ENCODE measurements around the gene KBTBD3.
"Not testable (repeated sequence)": the region's sequence is repeated elsewhere in the genome, so short reads cannot be mapped to it uniquely, and the experiment has no call there.

Gene KBTBD3

DNA sequence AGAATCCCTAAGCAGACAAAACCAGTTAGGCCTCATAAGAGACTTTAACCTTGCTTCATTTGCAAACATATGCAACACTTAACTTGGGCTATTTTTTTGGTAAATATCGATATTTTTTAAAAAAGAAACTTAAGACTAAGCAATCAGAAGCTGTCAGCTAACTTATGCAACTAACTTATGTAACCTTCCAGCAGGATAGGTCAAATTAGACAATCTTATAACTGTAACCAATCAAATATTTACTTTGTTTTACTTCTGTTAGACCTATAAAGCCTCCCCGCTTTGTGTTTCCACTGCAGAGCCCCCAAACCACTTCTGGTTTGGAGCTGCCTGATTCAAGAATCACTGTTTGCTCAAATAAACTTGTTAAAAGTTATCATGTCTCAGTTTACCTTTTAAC is 63.1 kb downstream of the KBTBD3 start:
- H3K79me2 ChIP-seq (ENCODE audit: control insufficient read depth, insufficient read depth, low read length, poor library complexity) = no peaks in the 10 kb centered on the region
- no peak overlapping the region for H3K4ac ChIP-seq (ENCODE audit: low read depth, low read length)
- H2BK12ac ChIP-seq (ENCODE audit: low read length) = no peak overlapping the region
- H4K8ac ChIP-seq (ENCODE audit: low read depth, low read length) = no peak overlapping the region
- DNase-seq = no peak
- H3K4me1 ChIP-seq (ENCODE audit: control insufficient read depth in 1 of 2, insufficient read depth in 2 of 2, low read length in 2 of 2) = no peaks in the 10 kb centered on the region
- peaks cover 3 to 9% of the 10 kb centered on the region in 2 experiments for H3K36me3 ChIP-seq (ENCODE audit: control insufficient read depth in 1 of 2, insufficient read depth in 2 of 2, low read length in 2 of 2)
- H4K12ac ChIP-seq (ENCODE audit: low read depth, low read length) = no peak overlapping the region
- no peak overlapping the region for H3K4me2 ChIP-seq (ENCODE audit: low read length)
- H3K27ac ChIP-seq (ENCODE audit: low read depth, low read length) = no peak overlapping the region
- H3K18ac ChIP-seq (ENCODE audit: low read length) = no peak overlapping the region
- H3K14ac ChIP-seq (ENCODE audit: low read length) = no peak overlapping the region
- no peak overlapping the region for H2AFZ ChIP-seq (ENCODE audit: insufficient read depth, low read length, poor library complexity)
- no CpG with 5 or more reads among the region's 2 CpGs for WGBS (ENCODE audit: extremely low coverage, insufficient coverage, insufficient read length)
- no peaks in the 10 kb centered on the region for H3K9me3 ChIP-seq (ENCODE audit: insufficient read depth, low read depth, low read length)
- no peaks in the 10 kb centered on the region for H3K27me3 ChIP-seq (ENCODE audit: insufficient read depth, low read length)
- no peak overlapping the region for H2AK5ac ChIP-seq (ENCODE audit: low read length)
- no peak overlapping the region for H2BK5ac ChIP-seq (ENCODE audit: low read depth, low read length, poor library complexity)
- no peak overlapping the region for H3K9ac ChIP-seq (ENCODE audit: low read length)
- H4K91ac ChIP-seq (ENCODE audit: low read depth, low read length) = no peak overlapping the region
- no peak overlapping the region for H3K23ac ChIP-seq (ENCODE audit: low read length)
- no peaks in the 10 kb centered on the region for H3K79me1 ChIP-seq (ENCODE audit: low read length)
- no peak overlapping the region for H2BK120ac ChIP-seq (ENCODE audit: insufficient read depth, low read length, poor library complexity)
- H3K4me3 ChIP-seq (ENCODE audit: low read depth, low read length) = no peak overlapping the region

DNA sequence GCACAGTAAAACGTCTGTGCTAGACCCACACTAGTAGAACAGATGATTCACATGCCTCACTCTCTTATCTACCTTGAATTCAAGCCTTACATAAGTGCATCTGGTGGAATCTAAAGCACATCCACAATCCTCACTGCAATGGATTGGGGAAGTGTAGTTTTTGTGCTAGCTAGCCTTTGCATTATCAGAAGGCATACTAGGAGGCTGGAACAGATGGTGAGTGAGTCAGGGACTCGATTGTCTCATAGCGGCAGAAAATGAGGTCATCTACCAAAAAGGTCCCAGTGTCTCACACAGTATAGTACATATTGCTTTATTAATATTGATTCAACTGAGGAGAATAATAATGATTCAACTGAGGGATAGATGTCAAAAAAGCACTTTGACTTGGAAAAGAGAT is 64.4 kb downstream of the KBTBD3 start:
- Histone ChIP-seq H3K4ac (ENCODE audit: low read depth, low read length) (no peak overlapping the region), H2BK12ac (ENCODE audit: low read length) (no peak overlapping the region), H3K9me3 (ENCODE audit: insufficient read depth, low read depth, low read length) (no peaks in the 10 kb centered on the region), H3K79me2 (ENCODE audit: control insufficient read depth, insufficient read depth, low read length, poor library complexity) (no peaks in the 10 kb centered on the region), H3K23ac (ENCODE audit: low read length) (no peak overlapping the region), H3K36me3 (ENCODE audit: control insufficient read depth in 1 of 2, insufficient read depth in 2 of 2, low read length in 2 of 2) (peaks cover 3 to 9% of the 10 kb centered on the region in 2 experiments), H2AK5ac (ENCODE audit: low read length) (no peak overlapping the region), H2BK120ac (ENCODE audit: insufficient read depth, low read length, poor library complexity) (no peak overlapping the region), H4K91ac (ENCODE audit: low read depth, low read length) (no peak overlapping the region), H3K14ac (ENCODE audit: low read length) (no peak overlapping the region), H3K18ac (ENCODE audit: low read length) (no peak overlapping the region), H4K12ac (ENCODE audit: low read depth, low read length) (no peak overlapping the region), H3K27ac (ENCODE audit: low read depth, low read length) (no peak overlapping the region), H3K9ac (ENCODE audit: low read length) (no peak overlapping the region), H2BK5ac (ENCODE audit: low read depth, low read length, poor library complexity) (no peak overlapping the region), H2AFZ (ENCODE audit: insufficient read depth, low read length, poor library complexity) (no peak overlapping the region), H3K4me3 (ENCODE audit: low read depth, low read length) (no peak overlapping the region), H4K8ac (ENCODE audit: low read depth, low read length) (no peak overlapping the region), H3K79me1 (ENCODE audit: low read length) (no peaks in the 10 kb centered on the region), H3K27me3 (ENCODE audit: insufficient read depth, low read length) (no peaks in the 10 kb centered on the region), H3K4me2 (ENCODE audit: low read length) (no peak overlapping the region), H3K4me1 (ENCODE audit: control insufficient read depth in 1 of 2, insufficient read depth in 2 of 2, low read length in 2 of 2) (no peaks in the 10 kb centered on the region)
- no CpG with 5 or more reads among the region's 3 CpGs for WGBS (ENCODE audit: extremely low coverage, insufficient coverage, insufficient read length)
- DNase-seq = peak; percentile 38 to 70

DNA sequence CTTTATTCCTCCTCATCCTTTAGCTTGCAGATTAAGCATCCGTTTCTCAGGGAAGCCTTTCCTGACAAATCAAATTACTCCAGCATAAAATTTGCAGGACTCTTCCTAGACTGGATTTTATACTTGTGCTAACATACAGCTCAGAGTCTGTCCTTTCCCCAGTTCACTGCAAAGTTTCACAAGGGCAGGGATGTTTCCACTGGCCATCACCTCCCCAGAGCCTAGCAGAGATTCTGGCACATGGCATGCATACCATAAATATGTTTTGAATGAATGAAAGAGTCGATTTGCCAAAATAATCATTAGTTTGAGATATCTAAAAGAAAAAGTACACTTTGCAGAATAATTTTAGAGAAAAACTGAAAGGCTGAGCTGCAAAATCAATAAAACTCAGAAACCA is 65.7 kb downstream of the KBTBD3 start:
- Histone ChIP-seq H3K79me2 (ENCODE audit: control insufficient read depth, insufficient read depth, low read length, poor library complexity) (no peaks in the 10 kb centered on the region), H3K9me3 (ENCODE audit: insufficient read depth, low read depth, low read length) (no peaks in the 10 kb centered on the region), H4K12ac (ENCODE audit: low read depth, low read length) (no peak overlapping the region), H4K8ac (ENCODE audit: low read depth, low read length) (no peak overlapping the region), H2BK12ac (ENCODE audit: low read length) (no peak overlapping the region), H3K9ac (ENCODE audit: low read length) (no peak overlapping the region), H3K14ac (ENCODE audit: low read length) (no peak overlapping the region), H3K4me2 (ENCODE audit: low read length) (no peak overlapping the region), H3K23ac (ENCODE audit: low read length) (no peak overlapping the region), H3K18ac (ENCODE audit: low read length) (no peak overlapping the region), H3K27me3 (ENCODE audit: insufficient read depth, low read length) (no peaks in the 10 kb centered on the region), H2BK120ac (ENCODE audit: insufficient read depth, low read length, poor library complexity) (no peak overlapping the region), H3K79me1 (ENCODE audit: low read length) (no peaks in the 10 kb centered on the region), H2AFZ (ENCODE audit: insufficient read depth, low read length, poor library complexity) (no peak overlapping the region), H3K4me1 (ENCODE audit: control insufficient read depth in 1 of 2, insufficient read depth in 2 of 2, low read length in 2 of 2) (no peaks in the 10 kb centered on the region), H3K4me3 (ENCODE audit: low read depth, low read length) (no peak overlapping the region), H3K36me3 (ENCODE audit: control insufficient read depth in 1 of 2, insufficient read depth in 2 of 2, low read length in 2 of 2) (peaks cover 6 to 12% of the 10 kb centered on the region in 2 experiments), H3K27ac (ENCODE audit: low read depth, low read length) (no peak overlapping the region), H4K91ac (ENCODE audit: low read depth, low read length) (no peak overlapping the region), H2BK5ac (ENCODE audit: low read depth, low read length, poor library complexity) (no peak overlapping the region), H3K4ac (ENCODE audit: low read depth, low read length) (no peak overlapping the region), H2AK5ac (ENCODE audit: low read length) (no peak overlapping the region)
- WGBS (ENCODE audit: extremely low coverage, insufficient coverage, insufficient read length) = no CpG with 5 or more reads among the region's 2 CpGs
- DNase-seq = no peak

DNA sequence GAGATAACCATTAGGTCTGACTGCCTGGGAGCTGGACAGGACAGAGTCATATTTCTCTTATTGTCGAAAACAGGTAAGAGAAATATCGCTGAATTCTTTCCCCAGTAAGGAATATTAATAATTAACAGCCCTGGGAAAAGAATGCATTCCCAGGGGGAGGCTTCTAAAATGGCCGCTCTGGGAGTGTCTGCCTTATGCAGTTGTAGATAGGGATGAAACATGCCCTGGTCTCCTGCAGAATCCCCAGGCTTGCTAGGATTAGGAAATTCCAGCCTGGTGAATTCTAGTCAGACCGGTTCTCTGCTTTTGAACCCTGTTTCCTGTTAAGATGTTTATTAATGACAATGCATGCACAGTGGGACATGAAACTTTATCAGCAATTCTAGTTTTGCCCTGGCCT is 74.1 kb downstream of the KBTBD3 start:
- not testable (repeated sequence) for H4K8ac ChIP-seq (ENCODE audit: low read depth, low read length); H3K9me3 ChIP-seq (ENCODE audit: insufficient read depth, low read depth, low read length); H3K4ac ChIP-seq (ENCODE audit: low read depth, low read length)

More for the DNA sequence above, 74.1 kb downstream of the KBTBD3 start:
- not testable (repeated sequence) for H2BK120ac ChIP-seq (ENCODE audit: insufficient read depth, low read length, poor library complexity); H3K18ac ChIP-seq (ENCODE audit: low read length); H3K27ac ChIP-seq (ENCODE audit: low read depth, low read length); H3K79me2 ChIP-seq (ENCODE audit: control insufficient read depth, insufficient read depth, low read length, poor library complexity); H3K27me3 ChIP-seq (ENCODE audit: insufficient read depth, low read length); H4K12ac ChIP-seq (ENCODE audit: low read depth, low read length); H2BK12ac ChIP-seq (ENCODE audit: low read length); H3K14ac ChIP-seq (ENCODE audit: low read length); H3K4me3 ChIP-seq (ENCODE audit: low read depth, low read length); DNase-seq; H2BK5ac ChIP-seq (ENCODE audit: low read depth, low read length, poor library complexity); H3K4me2 ChIP-seq (ENCODE audit: low read length); H2AFZ ChIP-seq (ENCODE audit: insufficient read depth, low read length, poor library complexity); H3K79me1 ChIP-seq (ENCODE audit: low read length); H2AK5ac ChIP-seq (ENCODE audit: low read length); H3K4me1 ChIP-seq (ENCODE audit: control insufficient read depth in 1 of 2, insufficient read depth in 2 of 2, low read length in 2 of 2); H3K23ac ChIP-seq (ENCODE audit: low read length); H4K91ac ChIP-seq (ENCODE audit: low read depth, low read length); H3K9ac ChIP-seq (ENCODE audit: low read length)
- peaks cover 7 to 12% of the 10 kb centered on the region in 2 experiments for H3K36me3 ChIP-seq (ENCODE audit: control insufficient read depth in 1 of 2, insufficient read depth in 2 of 2, low read length in 2 of 2)
- WGBS (ENCODE audit: extremely low coverage, insufficient coverage, insufficient read length) = no CpG with 5 or more reads among the region's 4 CpGs

Measured in trophoblast cell (in vitro differentiated cells and primary cell).